ENCODE measurements around the gene PABPC3.

The PABPC3 gene

GRCh38 chr13:25111585-25111956 is 15.6 kb downstream of the PABPC3 start:
- no peak for DNase-seq

- DNase-seq: no peak
Observed at GRCh38 chr13:25112695-25113255, 16.8 kb downstream of the PABPC3 start.

GRCh38 chr13:25114220-25114619 is 18.3 kb downstream of the PABPC3 start:
- DNase-seq: peak in 55 of 56 donors; percentile 23 to 93 (median 74)

GRCh38 chr13:25116044-25116443 is 20.1 kb downstream of the PABPC3 start:
- no peak for DNase-seq

- DNase-seq: no peak
Observed at GRCh38 chr13:25117312-25117711, 21.4 kb downstream of the PABPC3 start.

GRCh38 chr13:25118378-25118905 is 22.5 kb downstream of the PABPC3 start:
- no peak for DNase-seq

GRCh38 chr13:25130944-25131343 is 35.0 kb downstream of the PABPC3 start:
- DNase-seq: no peak

- no peak for DNase-seq
Observed at GRCh38 chr13:25131881-25132420, 36.0 kb downstream of the PABPC3 start.

GRCh38 chr13:25132751-25133390 is 36.9 kb downstream of the PABPC3 start:
- DNase-seq: no peak

GRCh38 chr13:25135896-25136295 is 40.0 kb downstream of the PABPC3 start:
- no peak for DNase-seq

GRCh38 chr13:25136880-25137787 is 41.2 kb downstream of the PABPC3 start:
- peak in 6 of 56 donors; percentile 9 to 50 (median 28) for DNase-seq

- peak in 1 of 56 donors; percentile 22 for DNase-seq
Observed at GRCh38 chr13:25137788-25138115, 41.8 kb downstream of the PABPC3 start.

GRCh38 chr13:25141042-25141441 is 45.1 kb downstream of the PABPC3 start:
- no peak for DNase-seq

- DNase-seq: no peak
Observed at GRCh38 chr13:25143706-25144105, 47.8 kb downstream of the PABPC3 start.

GRCh38 chr13:25147638-25148401 is 51.9 kb downstream of the PABPC3 start:
- DNase-seq: no peak

GRCh38 chr13:25148402-25148771 is 52.5 kb downstream of the PABPC3 start:
- no peak for DNase-seq
